NCI-H2196 (cell line): Measurements from ENCODE around the gene SIPA1L3.
"Not testable (repeated sequence)": the region's sequence is repeated elsewhere in the genome, so short reads cannot be mapped to it uniquely, and the experiment has no call there.

Source experiments
- DNase-seq: peaks from one replicate; lab custom pipeline; 2025; ENCODE audit not compliant: unreplicated experiment; lab: John Stamatoyannopoulos, UW

Gene SIPA1L3, protein sequence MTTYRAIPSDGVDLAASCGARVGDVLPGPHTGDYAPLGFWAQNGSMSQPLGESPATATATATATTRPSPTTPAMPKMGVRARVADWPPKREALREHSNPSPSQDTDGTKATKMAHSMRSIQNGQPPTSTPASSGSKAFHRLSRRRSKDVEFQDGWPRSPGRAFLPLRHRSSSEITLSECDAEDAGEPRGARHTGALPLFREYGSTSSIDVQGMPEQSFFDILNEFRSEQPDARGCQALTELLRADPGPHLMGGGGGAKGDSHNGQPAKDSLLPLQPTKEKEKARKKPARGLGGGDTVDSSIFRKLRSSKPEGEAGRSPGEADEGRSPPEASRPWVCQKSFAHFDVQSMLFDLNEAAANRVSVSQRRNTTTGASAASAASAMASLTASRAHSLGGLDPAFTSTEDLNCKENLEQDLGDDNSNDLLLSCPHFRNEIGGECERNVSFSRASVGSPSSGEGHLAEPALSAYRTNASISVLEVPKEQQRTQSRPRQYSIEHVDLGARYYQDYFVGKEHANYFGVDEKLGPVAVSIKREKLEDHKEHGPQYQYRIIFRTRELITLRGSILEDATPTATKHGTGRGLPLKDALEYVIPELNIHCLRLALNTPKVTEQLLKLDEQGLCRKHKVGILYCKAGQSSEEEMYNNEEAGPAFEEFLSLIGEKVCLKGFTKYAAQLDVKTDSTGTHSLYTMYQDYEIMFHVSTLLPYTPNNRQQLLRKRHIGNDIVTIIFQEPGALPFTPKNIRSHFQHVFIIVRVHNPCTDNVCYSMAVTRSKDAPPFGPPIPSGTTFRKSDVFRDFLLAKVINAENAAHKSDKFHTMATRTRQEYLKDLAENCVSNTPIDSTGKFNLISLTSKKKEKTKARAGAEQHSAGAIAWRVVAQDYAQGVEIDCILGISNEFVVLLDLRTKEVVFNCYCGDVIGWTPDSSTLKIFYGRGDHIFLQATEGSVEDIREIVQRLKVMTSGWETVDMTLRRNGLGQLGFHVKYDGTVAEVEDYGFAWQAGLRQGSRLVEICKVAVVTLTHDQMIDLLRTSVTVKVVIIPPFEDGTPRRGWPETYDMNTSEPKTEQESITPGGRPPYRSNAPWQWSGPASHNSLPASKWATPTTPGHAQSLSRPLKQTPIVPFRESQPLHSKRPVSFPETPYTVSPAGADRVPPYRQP (N-terminal part only)

DNA sequence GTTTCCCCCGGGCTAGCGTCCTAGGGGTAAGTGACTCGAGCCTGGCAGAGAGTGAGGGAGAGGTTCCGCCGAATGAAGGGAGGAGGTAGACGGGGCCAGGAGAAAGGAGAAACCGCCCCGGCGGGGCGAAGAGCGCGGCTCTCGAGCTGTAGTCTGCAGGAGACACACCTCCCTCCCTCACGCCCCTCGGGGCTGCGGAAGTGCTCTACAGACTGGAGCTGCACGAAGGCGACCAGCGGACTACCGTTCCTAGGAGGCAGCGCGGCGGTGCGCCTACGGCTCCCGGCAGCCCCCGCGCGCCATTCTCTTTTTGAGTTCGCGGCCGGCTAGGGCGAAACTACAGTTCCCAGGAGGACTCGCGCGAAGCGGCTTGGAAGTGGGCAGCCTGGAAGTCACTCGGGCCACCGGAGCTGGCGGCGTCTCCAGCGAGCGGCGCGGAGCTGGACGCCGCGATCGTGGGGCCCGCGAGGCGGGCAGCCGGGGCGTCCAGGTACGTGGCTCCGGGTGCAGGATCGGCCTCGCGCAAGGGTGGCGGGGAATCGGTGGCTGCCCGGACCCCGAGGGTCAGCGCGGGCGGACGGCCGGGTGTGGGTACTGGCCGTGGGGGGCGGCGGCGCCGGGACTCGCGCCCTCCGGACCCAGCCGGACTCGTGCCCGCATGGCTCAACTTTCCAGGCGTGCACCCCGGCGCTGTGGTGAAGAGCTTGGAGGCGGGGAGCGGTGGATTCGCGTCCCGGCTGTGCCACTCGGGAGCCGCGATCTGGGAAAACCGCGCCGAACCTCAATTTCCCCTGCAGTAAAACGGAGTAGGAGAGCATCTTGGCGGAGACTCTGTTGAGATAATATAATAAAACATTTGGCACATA lies at the start of gene SIPA1L3:
Gene SIPA1L3 (plus strand): TSS at position 340 of the 866 bp plus-strand sequence. CDS start 174,358 bp downstream, outside the sequence.
- peak; percentile 97 for DNase-seq

- DNase-seq, result no peak
These were observed 42.5 kb upstream of the SIPA1L3 start for GRCh38 chr19:37864501-37864900.

DNA sequence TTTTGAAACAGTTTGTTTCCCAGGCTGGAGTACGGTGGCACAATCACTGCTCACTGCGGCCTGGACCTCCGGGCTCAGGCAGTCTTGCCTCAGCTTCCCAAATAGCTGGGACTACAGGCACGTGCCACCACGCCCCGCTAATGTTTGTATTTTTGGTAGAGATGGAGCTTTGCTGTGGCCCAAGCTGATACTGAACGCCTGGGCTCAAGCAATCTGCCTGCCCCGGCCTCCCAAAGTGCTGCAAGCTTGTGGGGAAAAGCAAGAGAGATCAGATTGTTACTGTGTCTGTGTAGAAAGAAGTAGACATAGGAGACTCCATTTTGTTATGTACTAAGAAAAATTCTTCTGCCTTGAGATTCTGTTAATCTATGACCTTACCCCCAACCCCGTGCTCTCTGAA lies 41.1 kb upstream of the SIPA1L3 start:
- DNase-seq, result not testable (repeated sequence)

- DNase-seq, result no peak
These were observed 39.2 kb upstream of the SIPA1L3 start for GRCh38 chr19:37867831-37868230.

- DNase-seq, result no peak
These were observed 37.2 kb upstream of the SIPA1L3 start for GRCh38 chr19:37869766-37870340.

GRCh38 chr19:37872383-37872782 lies 34.6 kb upstream of the SIPA1L3 start:
- DNase-seq, result no peak

DNA sequence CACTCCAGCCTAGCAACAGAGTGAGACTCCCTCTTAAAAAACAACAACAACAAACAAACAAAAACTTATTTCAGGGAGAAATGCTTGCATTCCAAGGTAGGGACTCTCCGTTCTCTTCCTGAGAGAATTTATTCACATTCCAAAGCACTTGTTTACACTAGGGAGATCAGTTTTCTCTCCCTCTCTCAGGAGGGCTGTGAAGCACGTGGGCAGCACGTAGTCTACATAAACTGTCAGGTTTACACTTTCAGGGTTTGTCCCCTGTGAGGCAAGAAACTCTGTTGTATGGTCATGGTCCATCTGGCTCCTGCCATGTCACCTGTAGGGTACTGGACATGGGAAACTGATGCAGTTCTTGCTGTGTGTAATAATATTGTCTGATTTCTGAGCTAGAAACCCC lies 32.2 kb upstream of the SIPA1L3 start:
- no peak for DNase-seq

DNA sequence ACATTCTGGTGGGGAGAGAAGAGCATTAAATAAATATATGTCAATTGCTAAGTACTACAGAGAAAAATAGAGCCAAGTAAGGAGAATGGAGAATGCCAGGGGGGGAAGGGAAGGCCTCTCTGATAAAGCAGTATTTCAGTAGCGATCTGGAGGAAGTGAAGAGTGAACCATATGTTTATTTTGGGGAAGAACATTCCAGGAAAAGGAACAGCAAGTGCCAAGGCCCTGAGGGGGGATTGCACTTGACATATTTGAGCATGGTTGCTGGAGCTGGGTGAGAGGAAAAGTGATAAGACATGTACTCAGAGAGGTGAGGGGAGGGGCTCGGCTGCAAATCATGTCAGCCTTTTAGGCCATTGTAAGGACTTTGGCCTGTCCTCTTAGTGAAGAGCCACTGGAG lies 31.0 kb upstream of the SIPA1L3 start:
- DNase-seq, result no peak

DNA sequence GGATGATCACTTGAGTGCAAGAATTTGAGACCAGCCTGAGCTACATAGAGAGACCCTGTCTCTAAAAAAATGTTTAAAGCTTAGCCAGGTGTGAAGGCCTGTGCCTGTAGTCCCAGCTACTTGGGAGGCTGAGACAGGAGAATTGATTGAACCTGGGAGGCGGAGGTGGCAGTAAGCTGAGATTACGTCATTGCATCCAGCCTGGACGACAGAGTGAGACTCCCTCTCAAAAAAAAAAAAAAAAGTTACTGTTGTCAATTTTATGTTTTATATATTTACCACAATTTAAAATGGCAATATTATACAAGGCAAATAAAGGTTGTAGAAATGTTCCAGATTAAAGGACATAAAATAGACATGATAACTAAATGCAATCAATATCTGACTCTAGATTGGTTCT lies 29.9 kb upstream of the SIPA1L3 start:
- DNase-seq, result no peak

GRCh38 chr19:37885392-37885791 lies 21.6 kb upstream of the SIPA1L3 start:
- DNase-seq, result no peak

DNA sequence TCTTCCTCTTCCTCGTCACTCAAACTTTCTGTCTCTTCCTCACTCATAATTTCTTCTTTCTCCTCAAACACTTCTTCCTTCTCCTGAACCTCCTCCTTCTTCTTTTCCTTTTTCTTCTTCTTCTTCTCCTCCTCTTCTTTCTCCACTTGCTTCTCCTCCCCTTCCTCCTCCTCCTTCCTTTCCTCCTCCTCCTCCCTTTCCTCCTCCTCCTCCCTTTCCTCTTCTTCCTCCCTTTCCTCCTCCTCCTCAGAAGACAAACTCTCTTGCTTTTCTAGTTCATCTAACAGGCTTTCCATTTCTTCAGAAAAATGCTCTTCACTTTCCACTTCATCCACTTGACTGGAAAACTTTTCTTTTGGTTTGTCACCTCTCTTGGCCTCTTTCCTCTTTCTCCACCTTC lies 20.4 kb upstream of the SIPA1L3 start:
- no peak for DNase-seq

GRCh38 chr19:37893845-37894575 lies 13.0 kb upstream of the SIPA1L3 start:
- DNase-seq, result no peak

DNA sequence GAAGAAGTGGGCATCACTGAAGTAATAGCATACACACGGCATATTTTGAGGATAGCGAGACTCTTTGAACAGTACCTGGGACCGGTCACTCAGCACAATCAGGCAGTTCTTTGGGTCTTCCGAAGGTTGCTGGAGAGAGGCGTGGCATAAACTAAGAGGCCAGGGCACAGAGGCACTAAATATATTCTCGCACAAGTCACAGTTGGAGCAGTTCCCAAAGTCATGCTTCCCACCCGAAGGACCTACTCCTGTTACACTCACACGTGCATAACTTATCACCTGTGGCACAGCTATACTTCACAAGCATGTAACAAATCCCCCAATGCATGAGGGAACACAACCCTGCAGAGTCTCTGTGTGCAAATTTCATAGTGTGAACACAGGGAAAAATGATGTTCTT lies 10.8 kb upstream of the SIPA1L3 start:
- no peak for DNase-seq

DNA sequence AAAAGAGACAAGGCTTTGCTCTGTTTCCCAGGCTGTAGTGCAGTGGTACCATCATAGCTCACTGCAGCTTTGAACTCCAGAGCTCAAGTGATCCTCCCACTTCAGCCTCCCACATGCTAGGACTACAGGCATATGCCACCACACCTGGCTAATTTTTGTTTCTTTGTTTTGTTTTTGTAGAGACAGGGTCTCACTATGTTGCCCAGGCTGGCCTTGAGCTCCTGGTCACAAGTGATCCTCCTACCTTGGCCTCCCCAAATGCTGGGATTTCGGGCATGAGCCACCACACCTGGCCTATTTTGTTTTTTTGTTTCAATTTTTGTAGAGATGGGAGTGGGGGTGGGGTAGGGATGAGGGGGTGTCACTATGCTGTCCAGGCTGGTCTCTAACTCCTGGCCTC lies 7.6 kb upstream of the SIPA1L3 start:
- DNase-seq, result no peak

- no peak for DNase-seq
These were observed 7.0 kb upstream of the SIPA1L3 start for GRCh38 chr19:37899966-37900365.

DNA sequence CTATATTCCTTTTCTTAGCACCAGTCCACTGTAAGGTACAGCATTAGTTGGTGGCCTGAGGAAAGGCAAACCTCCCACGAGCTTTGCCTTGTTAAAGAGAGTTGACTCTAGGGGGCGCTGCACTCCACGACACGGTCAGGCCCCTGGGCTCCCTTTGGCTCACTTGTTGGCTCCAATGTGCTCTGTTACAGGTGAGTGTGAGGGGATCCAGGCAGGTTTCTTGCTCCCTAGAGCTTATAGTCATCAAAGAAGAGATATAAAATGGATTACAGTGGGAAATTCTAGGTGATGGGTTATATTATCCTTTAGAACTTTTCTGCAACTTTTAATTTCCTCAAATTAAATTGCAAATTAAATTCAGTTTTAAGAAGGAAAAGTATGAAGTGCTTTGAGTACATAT lies 4.3 kb upstream of the SIPA1L3 start:
- DNase-seq, result peak; percentile 94

GRCh38 chr19:37903096-37903495 lies 3.9 kb upstream of the SIPA1L3 start:
- no peak for DNase-seq

GRCh38 chr19:37905946-37906868 lies 801 bp upstream of the SIPA1L3 start, which contains the start of gene WDR87:
Gene WDR87 (minus strand): TSS chr19:37906594. CDS start chr19:37898239, 8,355 bp downstream.
- DNase-seq, result peak; percentile 70
